ENCODE measurements around the gene ZNRF2.

ZNRF2 gene

DNA sequence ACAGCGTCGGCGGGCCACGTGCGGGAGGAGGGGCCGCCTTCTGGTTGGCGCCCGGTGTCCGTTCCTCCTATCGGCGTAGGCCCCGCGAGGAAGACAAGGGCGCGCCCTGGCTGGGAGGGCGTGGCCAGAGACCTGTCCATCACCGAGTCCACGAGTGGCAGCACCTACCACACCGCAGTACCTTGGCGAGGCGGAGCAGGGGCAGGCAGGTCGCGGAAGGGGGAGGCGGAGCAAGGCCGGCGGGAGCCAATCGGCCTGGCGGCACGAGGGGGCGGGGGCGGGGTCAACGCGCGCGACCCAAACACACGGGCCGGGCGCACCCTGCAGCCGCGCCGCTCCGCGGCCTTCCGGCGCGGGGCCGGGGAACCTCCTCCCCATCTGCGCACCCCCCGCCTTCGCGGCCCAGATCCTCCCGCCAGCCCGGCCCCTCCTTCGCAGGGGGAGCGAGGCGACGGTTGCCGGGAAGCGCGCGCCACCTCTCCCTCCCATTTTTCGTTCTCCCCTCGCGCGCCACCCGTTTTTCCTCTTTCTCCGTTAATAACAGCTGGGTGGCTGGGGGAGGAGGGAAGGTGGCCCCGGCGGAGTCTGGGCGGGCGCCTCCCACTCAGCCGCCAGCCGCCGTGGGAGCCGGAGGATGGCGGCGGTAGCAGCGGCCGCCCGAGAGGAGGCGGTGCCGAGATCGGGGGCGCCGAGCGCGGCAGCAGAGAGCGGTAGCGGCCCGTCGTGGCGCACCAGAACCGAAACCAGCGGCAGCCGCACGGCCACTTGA, at the start of gene ZNRF2:
Gene ZNRF2 (plus strand): TSS at position 300 of the 769 bp plus-strand sequence. CDS start 761 bp downstream, outside the sequence.
- DNase-seq (ENCODE audit: low read depth in 2 of 2): peak; percentile 98 to 99

DNA sequence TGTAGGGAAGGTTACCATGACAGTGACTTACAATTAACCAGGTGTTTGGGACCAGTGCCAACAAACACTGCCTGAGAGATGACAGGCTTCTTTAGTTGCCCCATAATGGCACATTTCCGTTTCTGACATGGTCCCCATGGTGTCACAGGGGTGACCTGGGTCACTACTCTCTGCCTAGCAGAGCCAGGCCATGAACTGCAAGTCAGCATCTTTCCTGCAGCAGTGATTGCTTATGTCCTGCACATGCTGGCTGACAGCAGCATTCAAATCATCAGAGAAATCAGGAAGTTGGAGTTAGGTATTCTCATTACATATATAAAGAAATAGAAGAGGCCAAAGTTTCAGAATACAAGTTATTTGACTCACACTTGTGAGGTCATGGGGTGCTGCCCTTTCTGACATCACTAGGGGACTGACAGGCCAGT, 47.1 kb upstream of the ZNRF2 start:
- no peak for DNase-seq (ENCODE audit: low read depth in 2 of 2)

DNA sequence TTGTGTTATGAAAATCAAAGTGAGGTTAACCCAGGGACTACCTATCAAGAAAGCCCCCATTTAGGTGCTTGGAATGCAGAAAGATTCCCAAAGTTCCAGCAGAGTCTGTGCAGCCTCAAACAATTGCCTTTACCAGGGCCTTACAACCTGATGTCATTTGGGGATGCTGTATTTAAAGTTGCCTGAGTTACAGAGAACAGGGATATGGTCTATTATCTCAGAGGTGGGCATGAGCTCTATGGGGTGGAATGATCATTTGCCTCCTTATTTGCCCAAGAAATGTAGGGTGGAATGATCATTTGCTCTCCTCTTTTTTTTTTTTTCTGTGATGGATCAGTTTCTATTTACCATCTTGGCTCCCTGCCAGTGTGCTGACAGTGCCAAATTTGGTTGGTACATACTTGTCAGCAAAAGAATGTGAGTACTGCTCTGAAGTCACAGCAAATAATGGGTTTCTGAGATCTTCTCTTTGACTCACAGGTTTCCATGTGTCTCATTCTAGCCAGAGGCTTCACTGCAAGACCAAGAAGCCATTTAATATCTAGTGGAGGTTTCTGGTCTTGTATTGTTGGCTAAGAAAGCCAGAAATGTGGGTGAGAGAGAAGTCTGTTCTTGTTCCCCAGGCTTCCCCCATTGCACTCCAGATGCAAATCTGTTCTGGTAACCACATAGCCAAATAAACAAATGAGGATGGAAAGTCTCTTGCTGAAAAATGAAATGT, 45.5 kb upstream of the ZNRF2 start:
- DNase-seq (ENCODE audit: low read depth in 2 of 2): peak; percentile 32 to 33

DNA sequence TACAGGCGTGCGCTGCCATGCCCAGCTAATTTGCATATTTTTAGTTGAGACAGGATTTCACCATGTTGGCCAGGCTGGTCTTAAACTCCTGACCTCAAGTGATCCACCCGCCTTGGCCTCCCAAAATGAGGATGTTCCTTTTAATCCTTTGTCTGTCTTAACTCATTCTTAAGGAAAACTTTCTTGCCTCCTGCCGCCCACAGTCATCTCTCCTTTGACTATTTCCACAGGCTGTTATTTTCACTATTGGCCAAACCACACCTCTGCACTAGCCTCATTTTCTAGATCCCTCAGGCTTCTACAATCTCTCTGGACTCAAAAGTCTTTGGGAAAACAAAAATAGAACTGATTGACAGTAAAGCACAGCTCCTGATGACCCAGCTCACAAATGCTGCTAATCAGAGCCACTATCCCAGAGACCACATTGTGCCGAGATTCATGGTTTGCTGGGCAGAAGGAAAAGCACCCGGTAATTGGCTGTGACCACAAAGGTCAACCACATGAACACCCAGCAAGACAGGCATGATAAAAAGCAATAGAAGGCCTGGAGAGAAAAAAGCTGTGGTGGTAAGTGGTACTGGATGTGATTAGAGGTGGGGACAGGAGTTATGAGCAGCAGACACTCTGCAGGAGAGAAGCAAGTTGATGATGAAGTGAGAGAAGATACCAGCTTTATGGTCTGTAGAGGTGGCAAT, 44.1 kb upstream of the ZNRF2 start:
- no peak for DNase-seq (ENCODE audit: low read depth in 2 of 2)

DNA sequence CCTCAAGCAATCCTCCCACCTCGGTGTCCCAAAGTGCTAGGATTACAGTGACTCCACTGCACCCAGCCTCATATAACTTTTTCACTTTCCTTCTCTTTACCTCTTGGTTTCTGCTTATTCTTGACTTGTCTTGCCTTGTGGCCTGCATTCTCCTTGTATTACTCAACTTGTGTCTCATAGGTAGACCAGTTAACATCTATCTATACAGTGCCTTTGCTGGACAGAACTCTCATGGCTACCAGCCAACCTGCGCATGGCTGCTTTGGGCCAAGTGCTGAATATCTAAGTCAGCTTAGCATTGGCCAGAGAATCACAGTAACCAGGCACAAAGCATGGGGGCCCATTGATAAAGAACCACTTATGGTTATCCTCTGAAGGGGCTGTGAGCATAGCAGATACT, 42.6 kb upstream of the ZNRF2 start:
- DNase-seq (ENCODE audit: low read depth in 2 of 2): no peak

DNA sequence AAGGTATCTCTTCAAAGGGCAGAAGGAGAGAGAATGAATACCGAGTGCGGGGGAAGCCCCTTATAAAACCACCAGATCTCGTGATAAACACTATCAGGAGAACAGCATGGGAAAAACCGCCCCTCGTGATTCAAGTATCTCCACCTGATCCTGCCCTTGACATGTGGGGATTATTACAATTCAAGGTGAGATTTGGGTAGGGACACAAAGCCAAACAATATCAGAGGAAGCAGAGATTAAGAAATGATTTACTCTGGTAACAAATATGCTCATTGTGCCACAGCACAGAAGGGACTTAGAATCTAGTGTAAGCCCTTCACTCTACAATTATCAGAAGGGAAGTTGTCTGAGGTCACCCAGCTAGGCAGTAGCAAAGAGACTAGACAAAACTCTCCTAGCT, 40.1 kb upstream of the ZNRF2 start:
- DNase-seq (ENCODE audit: low read depth in 2 of 2): no peak

DNA sequence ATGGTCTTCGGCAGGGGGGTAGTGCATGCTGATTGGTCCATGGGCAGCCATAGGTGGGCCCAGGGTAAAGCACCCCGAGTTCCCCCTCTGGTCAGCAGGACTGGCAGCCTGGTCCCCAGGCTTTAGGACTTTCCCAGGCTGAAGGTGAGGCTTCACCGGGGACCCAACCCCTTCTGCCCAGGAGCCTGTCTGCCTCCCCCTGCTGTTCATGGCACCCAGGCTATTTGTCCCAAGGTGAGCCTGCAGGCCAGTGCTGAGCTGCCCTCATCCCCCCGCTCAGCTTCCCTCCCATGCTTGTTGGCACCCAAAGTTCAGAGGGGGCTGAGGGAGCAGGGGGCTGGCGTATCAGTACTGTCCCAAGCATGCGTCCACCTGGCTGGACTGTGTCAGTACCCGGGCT, 38.5 kb upstream of the ZNRF2 start:
- no peak for DNase-seq (ENCODE audit: low read depth in 2 of 2)

DNA sequence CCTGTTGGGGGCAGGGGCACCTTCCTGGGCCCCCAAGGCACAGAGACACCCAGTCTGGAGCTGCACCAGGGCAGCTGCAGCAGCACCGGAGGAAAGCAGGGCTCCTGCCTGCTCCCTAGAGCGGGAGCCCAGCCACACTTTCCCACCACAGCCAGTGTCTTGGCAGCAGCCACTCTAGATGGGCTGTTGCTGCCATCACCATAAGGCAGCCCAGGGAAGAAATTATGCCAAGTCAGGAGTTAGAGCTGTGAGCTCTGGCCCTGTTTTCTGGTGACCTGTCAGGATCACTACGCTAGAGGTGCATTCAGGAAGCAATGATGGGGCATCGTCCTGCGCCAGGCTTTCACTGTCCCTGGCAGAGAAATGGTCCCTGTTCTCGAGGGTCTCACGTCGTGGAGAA, 38.0 kb upstream of the ZNRF2 start:
- no peak for DNase-seq (ENCODE audit: low read depth in 2 of 2)

DNA sequence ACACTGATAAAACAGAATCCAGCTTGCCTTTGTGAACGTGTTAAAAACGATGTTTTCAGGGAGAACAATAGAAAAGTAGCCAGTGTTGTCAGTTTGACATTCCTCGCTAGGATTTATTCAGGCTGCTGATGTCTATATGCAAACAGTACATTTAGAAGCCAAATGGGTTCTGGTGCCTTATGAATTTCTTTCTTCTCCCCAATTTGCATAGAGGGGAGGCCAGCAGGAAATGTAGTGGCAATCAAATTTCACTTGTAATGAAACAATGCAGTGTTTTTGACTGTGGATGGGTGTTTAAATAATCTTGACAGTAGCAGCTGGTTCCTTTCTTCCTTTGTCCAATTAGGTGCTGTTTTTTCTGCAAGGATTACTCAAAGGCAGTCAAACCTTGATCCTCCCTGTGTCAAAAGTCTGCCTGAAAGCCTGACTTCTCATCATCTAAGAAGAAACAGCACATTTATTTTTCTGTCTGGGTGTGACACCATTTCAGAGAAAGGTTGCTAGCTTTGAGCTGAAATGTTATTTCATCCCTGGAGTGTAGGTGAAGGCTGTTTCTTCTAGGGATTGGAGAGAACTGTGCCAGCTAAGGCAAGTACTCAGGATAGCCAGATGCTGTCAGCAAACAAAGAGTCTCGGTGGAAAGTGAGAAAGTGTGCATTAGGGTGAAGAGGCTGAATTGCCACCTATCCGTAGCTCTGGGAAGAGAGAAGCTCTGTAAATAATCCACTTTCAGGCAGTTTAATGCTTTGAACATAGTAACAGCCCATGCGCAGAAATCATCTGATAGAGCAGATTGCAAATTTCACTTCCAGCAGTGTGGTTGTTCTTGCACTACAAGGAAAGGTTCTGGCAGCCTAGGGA, 36.6 kb upstream of the ZNRF2 start:
- no peak for DNase-seq (ENCODE audit: low read depth in 2 of 2)

DNA sequence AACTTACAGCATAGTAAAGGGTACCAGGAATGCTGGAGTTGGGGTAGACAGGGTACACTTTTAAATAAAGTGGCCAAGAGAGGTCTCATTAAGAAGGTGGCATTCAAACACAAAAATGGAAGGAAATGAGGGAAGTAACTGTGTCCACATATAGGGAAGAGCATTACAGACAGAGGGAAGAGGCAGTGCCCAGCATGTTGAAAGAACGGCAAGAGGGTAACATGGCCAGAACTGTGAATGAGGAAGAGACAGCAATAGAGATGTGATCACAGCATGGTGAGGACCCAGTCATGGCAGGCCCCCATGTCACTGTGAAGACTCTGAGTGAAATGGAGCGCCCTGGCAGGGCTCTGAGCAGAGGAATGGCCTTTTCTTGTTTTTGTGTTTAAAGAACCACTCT, 35.1 kb upstream of the ZNRF2 start:
- no peak for DNase-seq (ENCODE audit: low read depth in 2 of 2)

DNA sequence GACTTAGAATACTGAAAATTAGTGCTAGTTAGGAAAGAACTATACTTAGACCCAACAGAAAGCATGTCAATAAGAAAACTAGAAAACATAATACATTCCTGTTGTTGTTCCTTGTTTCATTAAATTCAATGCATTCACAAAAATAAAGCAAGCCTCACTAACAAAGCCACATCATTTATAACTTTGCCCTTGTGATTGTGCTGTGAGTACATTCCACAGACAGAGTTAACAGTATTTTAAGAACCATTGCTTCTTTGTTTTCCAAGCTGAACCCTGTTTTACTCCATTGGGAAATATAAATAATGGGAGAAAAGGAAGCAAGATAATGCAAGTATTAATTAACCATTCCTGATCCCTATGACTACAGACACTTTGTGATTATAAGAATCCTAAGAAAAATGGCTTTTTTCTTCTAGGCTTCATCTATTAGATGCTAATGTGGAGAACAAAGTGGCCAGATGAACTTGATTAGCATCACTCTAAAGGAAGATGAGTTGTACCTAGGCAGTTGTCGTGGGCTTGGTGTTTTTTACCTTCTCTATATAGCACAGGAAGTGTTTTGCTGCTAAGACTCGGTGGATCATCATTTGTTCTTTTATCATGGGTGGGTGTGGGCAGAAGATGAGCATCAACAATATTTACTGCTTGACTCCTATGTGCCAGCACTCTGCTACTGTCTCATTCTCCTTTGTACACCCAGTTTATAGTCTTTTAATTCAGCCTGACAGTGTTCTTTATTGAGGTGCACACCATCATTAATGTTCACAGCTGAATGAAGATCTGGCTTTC, 34.2 kb upstream of the ZNRF2 start:
- DNase-seq (ENCODE audit: low read depth in 2 of 2): no peak

DNA sequence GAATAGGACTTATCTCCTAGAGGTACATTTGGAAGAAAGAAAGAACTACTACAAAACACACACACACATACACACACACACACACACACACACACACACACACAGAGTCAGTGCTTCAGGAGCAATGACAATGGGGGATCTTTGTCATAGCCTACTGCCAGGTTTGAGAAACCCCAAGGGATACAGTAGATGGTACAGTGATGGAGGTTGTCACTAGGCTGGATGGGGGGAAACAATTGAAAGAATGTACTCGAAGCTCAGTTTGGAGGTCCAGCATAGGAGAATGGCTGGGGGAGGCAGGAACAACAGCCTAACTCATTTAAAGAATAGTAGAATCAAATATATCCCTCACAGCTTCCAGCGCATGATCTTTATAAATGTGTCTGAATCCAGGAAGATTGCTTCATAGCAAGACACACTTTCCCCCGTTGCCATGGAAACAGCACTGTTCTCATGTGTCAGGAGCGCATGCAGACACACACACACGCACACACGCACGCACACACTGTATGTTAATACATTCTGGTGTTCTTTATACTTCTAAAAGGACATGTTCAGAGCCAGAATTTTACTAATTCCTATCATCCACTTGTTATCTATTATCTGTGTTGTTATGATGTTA, 32.6 kb upstream of the ZNRF2 start:
- no peak for DNase-seq (ENCODE audit: low read depth in 2 of 2)

DNA sequence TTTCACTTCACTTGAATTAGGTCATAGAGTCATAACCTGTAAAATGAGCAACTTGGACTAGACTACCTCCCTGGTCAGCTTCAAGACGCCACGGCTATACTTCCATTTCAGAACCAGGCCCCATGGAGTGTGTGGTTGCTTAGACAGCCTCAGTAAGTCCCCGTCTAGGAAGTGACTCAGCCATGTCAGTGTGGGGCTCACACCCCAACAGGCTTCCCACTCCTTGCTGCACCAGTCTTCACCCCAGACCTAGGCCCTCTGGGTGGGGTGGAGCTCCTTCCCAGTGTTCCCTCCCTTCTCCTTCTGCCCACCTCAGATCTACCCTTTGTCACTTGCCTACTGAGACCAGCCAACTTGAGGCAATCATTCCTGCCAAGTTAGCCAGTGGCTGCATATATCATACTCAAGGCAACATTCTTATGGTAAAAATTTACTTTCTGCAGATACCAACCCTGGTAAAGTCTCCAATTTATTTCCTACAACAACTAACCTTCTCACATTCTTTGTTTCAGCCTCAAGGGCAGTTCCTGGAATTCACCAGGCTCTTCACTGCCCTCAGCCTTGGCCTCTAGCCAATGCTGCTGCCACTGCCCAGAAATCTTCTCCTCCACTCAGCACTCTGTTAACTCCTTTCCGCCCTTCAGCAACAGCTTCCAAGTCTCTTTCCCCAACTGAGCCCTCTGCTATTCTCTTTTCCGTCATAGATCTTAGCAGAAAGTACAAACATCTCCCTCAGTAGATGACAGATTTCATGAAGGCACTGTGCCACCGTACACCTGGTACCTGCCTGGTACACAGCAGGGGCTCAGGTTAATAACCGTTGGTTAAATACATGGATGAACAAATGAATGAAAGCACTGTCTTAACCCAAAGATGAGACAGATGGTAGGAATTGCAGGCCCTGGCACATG, 31.3 kb upstream of the ZNRF2 start:
- no peak for DNase-seq (ENCODE audit: low read depth in 2 of 2)

DNA sequence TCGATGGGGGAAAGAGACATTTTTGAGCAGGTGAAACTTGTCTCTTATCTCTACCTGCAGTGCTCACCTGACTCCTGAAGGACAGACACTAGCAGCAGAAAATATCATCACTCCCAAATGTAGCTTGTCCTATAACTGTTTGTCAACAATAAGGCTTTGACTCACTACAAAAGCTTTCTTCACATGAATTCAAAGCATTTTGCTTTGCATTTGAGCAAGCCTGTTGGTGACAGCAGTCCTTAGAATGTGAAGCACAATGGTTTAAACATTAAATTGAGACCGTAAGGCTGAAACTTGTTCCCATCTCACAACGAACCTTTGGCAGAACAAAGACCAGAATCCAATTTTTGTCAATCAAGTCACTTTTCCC, 30.6 kb upstream of the ZNRF2 start:
- no peak for DNase-seq (ENCODE audit: low read depth in 2 of 2)

DNA sequence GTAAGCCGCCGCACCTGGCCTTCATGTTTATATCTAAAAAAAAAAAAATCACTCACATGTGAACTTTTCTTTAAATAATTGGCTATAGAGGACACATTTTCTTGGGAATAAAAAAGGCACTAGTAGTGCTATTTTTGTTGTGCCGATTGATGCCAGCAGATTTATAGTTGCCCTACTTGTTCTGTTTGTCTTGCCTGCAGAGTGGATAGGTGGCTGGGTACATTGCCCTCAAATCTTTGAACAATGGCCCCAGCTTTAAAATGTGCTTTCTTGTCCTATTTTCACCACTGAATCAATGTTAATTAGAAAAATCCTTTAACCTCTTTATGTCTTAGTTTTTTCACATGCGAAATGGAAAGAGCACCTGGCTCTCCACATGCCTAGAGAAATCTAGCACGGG, 30.1 kb upstream of the ZNRF2 start:
- no peak for DNase-seq (ENCODE audit: low read depth in 2 of 2)

DNA sequence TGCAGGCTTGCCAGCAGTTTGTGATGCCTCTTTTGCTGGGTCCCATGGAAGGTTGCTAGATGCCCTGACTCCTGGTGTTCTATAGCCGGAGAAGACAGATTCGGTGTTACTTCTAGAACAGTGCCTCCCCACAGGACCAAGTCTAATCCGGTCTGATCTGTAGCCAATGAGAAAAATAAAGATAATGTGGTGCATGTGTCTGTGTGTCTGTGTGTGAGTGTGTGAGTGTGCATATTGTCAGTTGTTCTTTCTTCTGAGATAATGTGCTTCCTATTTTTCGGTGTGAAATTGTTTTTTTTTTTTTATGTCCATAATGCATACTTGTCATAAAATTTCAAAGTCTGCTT, 29.7 kb upstream of the ZNRF2 start:
- no peak for DNase-seq (ENCODE audit: low read depth in 2 of 2)

DNA sequence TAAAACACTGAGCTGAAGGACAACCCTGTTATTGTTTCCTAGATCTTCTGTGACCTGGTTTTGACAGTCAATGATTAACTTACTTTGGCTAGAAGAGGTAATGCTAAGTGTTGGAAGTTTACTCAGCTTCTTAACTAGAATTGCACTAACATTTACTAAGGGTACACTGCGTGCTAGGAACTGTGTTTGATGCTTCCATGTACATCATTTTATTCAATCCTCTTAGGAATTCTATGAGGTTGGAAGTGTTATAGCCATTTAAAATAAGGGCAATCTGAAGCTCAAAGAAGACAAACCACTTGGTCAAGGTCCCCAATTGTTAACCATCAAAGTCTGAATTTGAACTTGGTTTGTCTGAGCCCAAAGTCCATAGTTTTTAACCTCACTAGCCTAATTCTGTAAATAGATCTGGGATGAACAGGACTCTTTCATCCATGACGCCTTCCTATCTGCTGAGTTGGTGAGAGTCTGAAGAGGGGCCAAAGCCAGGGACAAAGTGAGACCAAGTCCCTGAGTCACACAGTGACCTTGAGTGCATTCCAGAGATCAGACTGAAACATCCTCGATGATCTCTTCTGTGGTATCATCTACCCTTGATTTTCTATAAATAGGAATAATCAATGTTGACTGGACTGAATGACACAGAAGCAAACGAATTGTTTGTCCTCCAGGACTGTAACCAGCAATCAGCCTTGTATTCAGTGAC, 29.2 kb upstream of the ZNRF2 start:
- DNase-seq (ENCODE audit: low read depth in 2 of 2): no peak

DNA sequence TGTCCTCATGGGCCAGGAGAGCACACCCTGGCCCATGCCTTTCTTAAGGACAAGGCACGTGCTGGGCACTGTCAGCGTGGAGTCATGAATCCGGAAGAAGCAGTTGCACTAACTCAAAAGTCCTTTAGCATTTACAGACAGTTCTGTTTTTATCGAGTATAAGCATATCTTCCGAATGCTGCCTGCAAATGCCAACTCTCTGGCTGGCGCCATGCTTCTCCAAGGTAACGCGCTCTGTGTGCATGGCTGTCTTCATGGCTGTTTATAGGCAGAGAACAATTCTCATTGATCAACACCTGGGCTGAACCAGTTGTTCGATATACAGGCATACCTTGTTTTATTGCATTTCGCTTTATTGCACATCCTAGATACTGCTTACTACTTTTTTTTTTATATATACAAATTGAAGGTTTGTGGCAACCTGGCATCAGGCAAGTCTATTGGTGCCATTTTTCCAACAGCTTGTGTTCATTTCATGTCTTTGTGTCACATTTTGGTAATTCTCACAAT, 28.0 kb upstream of the ZNRF2 start:
- DNase-seq (ENCODE audit: low read depth in 2 of 2): no peak

DNA sequence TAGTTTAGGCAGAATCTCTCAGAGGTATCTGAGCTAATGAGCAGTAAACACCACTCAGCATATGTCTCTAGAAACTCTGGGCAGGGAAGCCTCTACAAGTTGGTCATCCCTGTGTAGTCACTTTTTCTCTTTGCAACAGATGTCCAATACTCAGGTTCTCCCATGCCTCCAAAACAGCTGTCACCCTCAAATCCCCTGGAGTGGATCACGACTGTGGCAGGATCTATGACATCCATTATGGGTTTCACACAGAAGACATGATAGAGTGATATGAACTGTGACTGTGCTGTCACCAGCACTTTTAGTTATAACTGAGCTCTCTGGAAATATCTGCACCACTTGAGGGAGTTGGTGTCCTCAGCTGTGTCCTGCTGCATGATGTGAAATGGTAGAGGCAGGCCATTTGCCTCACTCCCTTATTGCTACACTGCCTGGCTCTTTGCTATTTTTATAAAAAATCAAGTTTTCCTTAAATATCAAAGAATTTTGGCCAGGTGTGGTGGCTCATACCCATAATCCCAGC, 24.1 kb upstream of the ZNRF2 start:
- no peak for DNase-seq (ENCODE audit: low read depth in 2 of 2)
